Measurements from ENCODE around the gene SQSTM1. TPM values are rescaled to one million over a fixed set of nuclear protein-coding genes. Genes with fewer than 3 reads are reported as not detected.

The SQSTM1 gene
- total and polyA plus RNA-seq, 2 of the 8 experiments (the other 6 are each of a cell fraction or from before 2014, with no cell fraction given): 78.6 to 110 TPM

GRCh38 chr5:179803651-179804554, 16.8 kb upstream of the SQSTM1 start:
- no peak overlapping the region for H3K14ac ChIP-seq (ENCODE audit: insufficient read length)
- no peaks in the 10 kb centered on the region for H3K27me3 ChIP-seq (replicated peaks in 1 of 4; ENCODE audit: control insufficient read depth in 3 of 4, extremely low read depth in 1 of 4, insufficient read depth in 3 of 4, low read length in 3 of 4)
- H2BK12ac ChIP-seq (ENCODE audit: low read depth, low read length): no peak overlapping the region
- no peak overlapping the region for H3K23ac ChIP-seq (ENCODE audit: insufficient read length)
- no peak for FAIRE-seq
- TF ChIP-seq SP2 (IDR thresholded peaks at IDR 0.05; ENCODE audit: low read length) (no peak), NANOG (IDR thresholded peaks at IDR 0.05; ENCODE audit: insufficient read depth, low read depth, low read length, poor library complexity, severe bottlenecking) (no peak), SIN3A (conservative IDR thresholded peaks at IDR 0.05 in 1 of 2, IDR thresholded peaks at IDR 0.05 in 1 of 2; ENCODE audit: low read depth in 1 of 2, low read length in 2 of 2) (no peak), JUND (IDR thresholded peaks at IDR 0.05; ENCODE audit: low read length) (no peak), TAF7 (optimal IDR thresholded peaks at IDR 0.05; ENCODE audit: borderline replicate concordance, low read depth, low read length) (no peak), POLR2AphosphoS5 (IDR thresholded peaks at IDR 0.05; ENCODE audit: low read depth, low read length) (no peak)
- POLR2A ChIA-PET (ENCODE audit: partially characterized antibody): interaction anchor here (0.7 to 16.9 kb wide), 5 partner anchors 10 to 180 kb away, joined by 3 to 207 read pairs (median 4); partner anchors contain the start of genes HNRNPH1, LTC4S and SQSTM1
- H3K79me1 ChIP-seq (ENCODE audit: low read depth, low read length): peaks cover 11% of the 10 kb centered on the region
- peaks cover 0 to 22% of the 10 kb centered on the region in 2 experiments; a peak in 2 of 4 replicates for H3K79me2 ChIP-seq (ENCODE audit: control insufficient read depth in 1 of 2, insufficient read depth in 2 of 2, low read length in 2 of 2)
- 0 out of 2 replicates have a peak overlapping the region, but pooled peaks have one; percentile 48 for H2BK20ac ChIP-seq (ENCODE audit: low read length)
- CTCF ChIA-PET (ENCODE audit: partially characterized antibody): interaction anchor here (0.9 to 3.9 kb wide), 7 partner anchors 10 to 67 kb away, joined by 3 to 23 read pairs (median 4); no protein-coding TSS in a partner anchor
- H2BK120ac ChIP-seq (replicated peaks; ENCODE audit: low read depth, low read length): no peak overlapping the region
- H4K91ac ChIP-seq (replicated peaks; ENCODE audit: insufficient read length, low read length): no peak overlapping the region
- peak overlapping the region; percentile 36 to 75; a peak in 3 of 4 replicates for H3K4me2 ChIP-seq (ENCODE audit: insufficient read depth in 1 of 2, low read depth in 2 of 2, low read length in 2 of 2)
- H3K9me3 ChIP-seq (ENCODE audit: insufficient read depth in 2 of 2, low read depth in 1 of 2, low read length in 1 of 2): no peaks in the 10 kb centered on the region
- no peak overlapping the region; the same call in 1 of the 2 replicates for H4K8ac ChIP-seq (ENCODE audit: extremely low read depth, insufficient read depth, low read length)
- 78% methylated on average over 18 of the region's 18 CpGs; no CpG with 5 or more reads in 1 of the 2 experiments for WGBS, 2 experiments (ENCODE audit: extremely low coverage in 1 of 2, insufficient coverage in 1 of 2, insufficient read length in 1 of 2, insufficient replicate concordance in 2 of 2, low coverage in 1 of 2, low lambda C conversion rate in 2 of 2, missing lambda C conversion rate in 1 of 2)
- no peak overlapping the region; the same call in 1 of the 2 replicates for H3K18ac ChIP-seq (ENCODE audit: extremely low read depth, low read length)
- H3K4ac ChIP-seq (replicated peaks; ENCODE audit: insufficient read length, low read depth, low read length): no peak overlapping the region
- peaks cover 8 to 26% of the 10 kb centered on the region in 2 experiments for H4K20me1 ChIP-seq (replicated peaks in 1 of 2; ENCODE audit: control insufficient read depth in 1 of 2, insufficient read depth in 2 of 2, low read length in 2 of 2)
- no peak overlapping the region for H2AFZ ChIP-seq (ENCODE audit: low read length)
- no peak overlapping the region for H4K5ac ChIP-seq (ENCODE audit: insufficient read length, low read depth, low read length)
- H2BK5ac ChIP-seq (ENCODE audit: low read depth, low read length): 0 out of 2 replicates have a peak overlapping the region, but pooled peaks have one; percentile 20
- H2BK15ac ChIP-seq (ENCODE audit: low read length): 0 out of 2 replicates have a peak overlapping the region, but pooled peaks have one; percentile 61
- H3K36me3 ChIP-seq (ENCODE audit: control insufficient read depth in 2 of 4, insufficient read depth in 4 of 4, low read length in 3 of 4): peaks cover 4 to 15% (median 12%) of the 10 kb centered on the region in 4 experiments; a peak in 6 of 8 replicates
- DNase-seq (ENCODE audit: low read depth in 1 of 2, low spot score in 2 of 2): peak in 1 of 2 experiments; percentile 44
- peaks cover 0 to 32% (median 30%) of the 10 kb centered on the region in 4 experiments; a peak in 6 of 7 replicates for H3K4me1 ChIP-seq (replicated peaks in 1 of 4; ENCODE audit: control insufficient read depth in 3 of 4, insufficient read depth in 4 of 4, low read length in 3 of 4)
- H3K56ac ChIP-seq (replicated peaks; ENCODE audit: insufficient read length, low read depth, low read length): no peak overlapping the region
- H3K9ac ChIP-seq (replicated peaks in 1 of 4; ENCODE audit: extremely low read depth in 1 of 4, low read depth in 3 of 4, low read length in 3 of 4): 0 out of 7 replicates have a peak overlapping the region, but pooled peaks of 1 of the 4 experiments have one; percentile 15
- H3K27ac ChIP-seq (ENCODE audit: low read depth, low read length): no peak overlapping the region
- H3K23me2 ChIP-seq (ENCODE audit: low read depth, low read length): peaks cover 10% of the 10 kb centered on the region; the same call in 1 of the 2 replicates
- peak overlapping the region in 2 of 4 experiments; percentile 22 to 23; a peak in 3 of 8 replicates for H3K4me3 ChIP-seq (ENCODE audit: extremely low read depth in 1 of 4, insufficient read depth in 2 of 4, low read depth in 3 of 4, low read length in 4 of 4)
- 0 out of 2 replicates have a peak overlapping the region, but pooled peaks have one; percentile 53 for H2AK5ac ChIP-seq (ENCODE audit: low read depth, low read length)

All from H1 (cell line).